Fibroblast of lung (primary cell): ENCODE data around the gene CERS5.

Source experiments
- EZH2 ChIP-seq: IDR thresholded peaks from 2 replicates; pipeline ENCODE4 v1.5.1; 2012; ENCODE audit warnings: low read length, control low read depth, mild to moderate bottlenecking; ENCODE audit errors: missing control alignments
- TF ChIP-seq, protein P1 (sequence below), 2 donors: IDR thresholded peaks in 1 of 2; conservative IDR thresholded peaks in 1 of 2; 1 replicate in 1 of 2; 2 replicates in 1 of 2; pipeline ENCODE4 v1.5.1; 2011 to 2012; ENCODE audit warnings: low read length in 2 of 2, control low read depth in 1 of 2, inconsistent platforms in 1 of 2, low read depth in 1 of 2, mild to moderate bottlenecking in 1 of 2

- TF ChIP-seq, protein P1, sequence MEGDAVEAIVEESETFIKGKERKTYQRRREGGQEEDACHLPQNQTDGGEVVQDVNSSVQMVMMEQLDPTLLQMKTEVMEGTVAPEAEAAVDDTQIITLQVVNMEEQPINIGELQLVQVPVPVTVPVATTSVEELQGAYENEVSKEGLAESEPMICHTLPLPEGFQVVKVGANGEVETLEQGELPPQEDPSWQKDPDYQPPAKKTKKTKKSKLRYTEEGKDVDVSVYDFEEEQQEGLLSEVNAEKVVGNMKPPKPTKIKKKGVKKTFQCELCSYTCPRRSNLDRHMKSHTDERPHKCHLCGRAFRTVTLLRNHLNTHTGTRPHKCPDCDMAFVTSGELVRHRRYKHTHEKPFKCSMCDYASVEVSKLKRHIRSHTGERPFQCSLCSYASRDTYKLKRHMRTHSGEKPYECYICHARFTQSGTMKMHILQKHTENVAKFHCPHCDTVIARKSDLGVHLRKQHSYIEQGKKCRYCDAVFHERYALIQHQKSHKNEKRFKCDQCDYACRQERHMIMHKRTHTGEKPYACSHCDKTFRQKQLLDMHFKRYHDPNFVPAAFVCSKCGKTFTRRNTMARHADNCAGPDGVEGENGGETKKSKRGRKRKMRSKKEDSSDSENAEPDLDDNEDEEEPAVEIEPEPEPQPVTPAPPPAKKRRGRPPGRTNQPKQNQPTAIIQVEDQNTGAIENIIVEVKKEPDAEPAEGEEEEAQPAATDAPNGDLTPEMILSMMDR (conservative IDR thresholded peaks at IDR 0.05 in 1 of 2, IDR thresholded peaks at IDR 0.05 in 1 of 2; ENCODE audit: low read depth in 1 of 2, low read length in 2 of 2) = no peak
- no peak for TF ChIP-seq EZH2
These were observed 21.1 kb upstream of the CERS5 start for GRCh38 chr12:50188241-50188781.
